GM08714 (cell line): ENCODE data around the gene MYL4.

ENCODE experiments used
- H3K4me3 ChIP-seq: fragments of 200-500 bp; sonication (Bioruptor generic); 2 replicates; pipeline ENCODE4 v1.5.1; 2014; ENCODE audit warnings: mild to moderate bottlenecking, low read length, inconsistent platforms
- ZNF274 ChIP-seq: IDR thresholded peaks from 2 replicates; pipeline ENCODE4 v1.6.1; 2012; ENCODE audit warnings: mild to moderate bottlenecking, low read depth, low read length

MYL4 gene

DNA sequence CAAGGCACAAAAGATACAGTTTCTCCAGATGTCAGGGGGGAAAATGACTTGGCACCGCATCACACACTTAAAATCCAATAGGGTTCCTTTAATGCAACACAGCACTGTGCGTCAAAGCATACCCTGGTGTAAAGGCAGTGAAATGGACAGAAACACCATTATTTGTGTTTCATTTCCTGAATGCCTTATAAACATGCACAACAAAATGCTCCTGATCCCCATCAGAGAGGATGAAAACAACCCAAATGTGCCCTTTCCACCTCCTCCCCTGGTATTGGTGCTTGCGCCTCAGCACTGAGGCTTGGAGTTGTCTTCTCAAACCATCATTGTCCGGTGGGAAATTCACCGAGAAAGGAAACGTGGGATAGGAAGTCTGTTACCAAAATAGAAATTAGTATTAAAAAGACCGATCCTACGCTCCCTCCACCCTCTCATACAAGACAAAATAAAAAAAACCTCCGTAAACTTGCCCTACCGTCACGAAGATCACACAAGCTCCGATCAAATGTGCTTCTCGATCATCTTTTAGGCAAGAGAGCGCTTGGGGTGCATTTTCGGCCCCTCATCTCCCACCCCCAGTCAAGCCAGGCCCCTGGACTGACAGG, 20.8 kb upstream of the MYL4 start:
- peak overlapping the region; percentile 99 for H3K4me3 ChIP-seq
- no peak for TF ChIP-seq ZNF274

DNA sequence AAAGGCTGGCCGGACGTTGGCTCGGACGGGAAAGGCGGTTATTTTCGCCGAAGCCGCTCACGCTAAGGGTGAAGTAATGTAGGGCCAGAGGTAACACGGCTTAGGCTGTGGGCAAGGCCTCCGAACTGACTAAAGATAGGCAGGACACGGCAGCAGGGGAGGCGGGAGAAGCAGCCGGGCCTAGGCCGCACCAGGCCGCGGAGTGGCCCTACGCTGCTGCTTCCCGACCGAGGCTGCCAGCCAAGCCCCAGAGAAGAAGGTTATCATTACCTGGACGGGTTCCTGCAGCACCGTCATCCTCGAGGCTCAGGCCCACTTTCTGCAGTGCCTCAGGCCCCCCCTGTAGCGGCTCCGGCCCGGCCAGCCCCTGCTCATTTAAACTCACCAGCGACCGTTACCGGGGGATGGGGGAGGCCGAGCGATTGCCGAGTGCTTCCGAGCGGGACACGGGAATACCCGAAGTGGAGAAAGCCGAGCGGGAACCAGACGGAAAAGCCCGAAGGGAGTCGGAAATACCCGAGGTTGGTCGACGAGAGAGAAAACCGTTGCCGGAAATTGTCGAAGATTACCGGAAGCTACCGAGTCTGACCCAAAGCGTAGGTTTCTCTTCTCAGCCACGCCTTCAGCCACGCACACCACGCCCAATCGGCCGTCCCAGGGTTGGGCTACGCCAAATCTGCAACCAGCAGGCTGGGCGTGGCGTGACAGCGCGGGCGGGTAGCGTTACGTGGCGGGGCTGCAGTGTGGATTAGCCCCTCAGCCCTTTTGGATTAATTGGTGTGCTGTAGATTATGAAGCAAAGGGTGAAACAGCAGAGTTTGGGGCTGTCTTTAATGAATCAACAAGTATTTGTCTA, 20.0 kb upstream of the MYL4 start, which contains the start of gene CDC27:
Gene CDC27, minus strand, starts transcription at position 420 of the 856 bp plus-strand sequence. Its CDS starts 123 bp downstream, at position 297.
- peak within 1 kb of the TSS; percentile 99 for H3K4me3 ChIP-seq
- no peak for TF ChIP-seq ZNF274

DNA sequence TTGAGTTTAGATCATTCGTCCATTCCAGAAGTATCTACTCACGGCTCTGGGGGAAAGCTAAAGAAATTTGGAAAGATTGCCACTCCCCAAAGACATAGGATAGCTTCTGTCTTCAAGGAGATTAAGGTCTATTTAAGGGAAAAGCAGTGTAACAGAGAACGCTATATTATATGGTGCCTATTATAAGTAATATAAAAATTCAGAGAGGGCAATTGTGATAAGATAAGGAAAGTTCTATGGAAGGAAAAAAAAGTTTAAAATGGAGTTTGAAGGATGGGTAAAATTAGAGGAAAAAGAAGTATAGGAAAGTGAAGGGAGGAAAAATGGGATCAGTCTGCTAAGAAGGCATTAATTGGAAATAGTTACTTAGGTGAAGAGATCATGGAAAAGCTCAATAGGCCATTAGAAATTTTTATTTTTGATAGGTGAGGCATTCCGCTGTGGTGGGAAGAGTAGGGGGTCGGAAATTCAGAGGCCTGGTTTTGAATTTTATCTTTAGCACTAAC, 19.4 kb upstream of the MYL4 start:
- TF ChIP-seq ZNF274, result no peak
- H3K4me3 ChIP-seq, result peak overlapping the region; percentile 44

DNA sequence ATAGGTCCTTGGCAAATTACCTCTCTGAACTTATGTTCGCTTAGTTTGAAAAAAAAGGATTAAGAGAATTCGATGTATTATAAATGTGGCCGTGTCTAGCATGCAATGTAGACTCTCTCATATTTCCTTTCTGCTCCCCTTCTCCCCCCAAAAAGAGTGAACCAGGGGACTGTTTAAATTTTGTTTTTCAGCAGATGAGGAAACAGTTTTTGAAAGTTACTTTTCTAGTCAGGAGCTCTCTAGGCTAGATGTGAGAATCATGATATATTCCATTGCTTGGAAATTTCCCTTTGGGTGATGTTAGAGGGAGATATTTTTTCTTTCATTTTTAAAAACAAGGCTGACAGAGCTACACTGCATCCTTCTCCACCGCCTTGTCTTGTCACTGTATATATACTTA, 18.9 kb upstream of the MYL4 start:
- no peak overlapping the region for H3K4me3 ChIP-seq
- no peak for TF ChIP-seq ZNF274

DNA sequence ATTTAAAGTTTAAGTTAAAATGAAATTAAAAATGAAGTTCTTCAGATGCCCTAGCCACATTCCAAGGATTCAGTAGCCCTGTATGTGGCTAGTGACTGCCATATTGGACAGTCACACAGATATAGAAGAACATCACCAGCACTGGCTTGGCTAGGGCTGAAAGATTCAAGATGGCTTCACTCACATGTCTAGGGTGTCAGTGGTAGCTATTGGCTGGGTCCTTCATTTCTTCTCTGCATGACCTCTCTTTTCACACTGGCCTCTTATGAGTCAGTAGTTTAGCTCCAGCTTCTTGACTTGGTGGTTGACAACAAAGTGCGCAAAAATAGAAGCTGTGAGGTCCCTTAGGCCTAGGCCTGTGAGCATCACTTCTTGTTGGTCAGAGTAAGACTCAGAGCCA, 18.4 kb upstream of the MYL4 start:
- no peak for TF ChIP-seq ZNF274
- no peak overlapping the region for H3K4me3 ChIP-seq

DNA sequence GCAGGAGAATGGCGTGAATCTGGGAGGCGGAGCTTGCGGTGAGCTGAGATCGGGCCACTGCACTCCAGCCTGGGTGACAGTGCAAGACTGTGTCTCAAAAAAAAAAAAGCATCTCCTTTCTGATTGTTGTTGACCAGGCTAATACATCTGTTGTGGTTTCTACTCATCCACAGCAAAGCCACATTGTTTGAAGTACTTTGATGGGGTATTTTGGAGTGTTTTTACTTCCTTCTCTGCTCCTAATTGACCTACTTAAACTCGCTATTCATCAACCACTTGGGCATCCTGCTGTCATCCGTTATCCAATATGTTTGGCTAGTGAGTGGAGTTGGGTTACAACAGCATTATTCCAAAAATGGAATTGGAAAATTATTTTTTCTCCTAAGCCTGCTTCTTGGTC, 16.6 kb upstream of the MYL4 start:
- no peak for TF ChIP-seq ZNF274

DNA sequence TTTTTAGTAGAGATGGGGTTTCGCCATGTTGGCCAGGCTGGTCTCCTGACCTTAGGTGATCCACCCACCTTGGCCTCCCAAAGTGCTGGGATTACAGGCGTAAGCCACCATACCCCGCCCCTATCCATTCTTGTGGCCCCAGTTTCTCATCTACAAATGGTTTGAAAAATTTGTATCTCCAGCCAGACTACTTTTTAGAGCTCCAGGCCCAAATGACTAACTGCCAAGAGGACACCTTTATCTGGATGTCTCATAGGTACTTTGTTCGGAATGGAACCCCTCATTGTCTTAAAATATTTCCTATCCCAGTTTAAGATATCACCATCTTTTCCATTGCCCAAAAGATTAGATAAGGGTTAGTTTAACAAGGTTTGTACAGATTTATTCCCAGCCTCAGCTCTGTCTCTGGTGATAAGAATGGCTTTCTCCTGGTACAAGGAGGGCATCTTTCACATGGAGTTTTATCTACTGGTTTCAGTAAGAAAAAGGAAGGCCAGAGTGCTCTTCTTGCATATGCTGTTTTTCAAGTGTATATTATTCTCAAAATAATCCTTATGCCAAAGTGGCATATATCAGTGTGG, 15.1 kb upstream of the MYL4 start:
- no peak overlapping the region for H3K4me3 ChIP-seq
- no peak for TF ChIP-seq ZNF274

More for the DNA sequence above, 16.6 kb upstream of the MYL4 start:
- no peak overlapping the region for H3K4me3 ChIP-seq

DNA sequence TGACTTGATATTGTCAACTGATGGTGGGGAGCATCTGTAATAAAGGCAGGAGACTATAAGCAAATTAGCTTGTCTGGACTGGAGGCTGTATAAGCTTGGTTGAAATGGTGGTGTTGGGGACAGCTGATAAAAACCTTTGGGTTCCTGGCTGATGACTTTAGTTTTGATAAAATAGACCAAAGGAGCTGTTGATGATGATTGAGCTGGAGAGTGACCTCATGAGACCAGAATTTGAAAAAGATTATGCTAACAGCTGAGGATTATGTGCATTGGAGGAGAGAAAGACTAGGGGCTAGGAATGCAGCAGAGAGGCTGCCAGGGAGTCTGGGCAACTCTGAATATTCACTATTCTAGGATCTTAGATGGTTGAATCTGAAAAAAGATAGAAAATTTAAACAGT, 11.3 kb upstream of the MYL4 start:
- TF ChIP-seq ZNF274, result no peak
- no peak overlapping the region for H3K4me3 ChIP-seq

DNA sequence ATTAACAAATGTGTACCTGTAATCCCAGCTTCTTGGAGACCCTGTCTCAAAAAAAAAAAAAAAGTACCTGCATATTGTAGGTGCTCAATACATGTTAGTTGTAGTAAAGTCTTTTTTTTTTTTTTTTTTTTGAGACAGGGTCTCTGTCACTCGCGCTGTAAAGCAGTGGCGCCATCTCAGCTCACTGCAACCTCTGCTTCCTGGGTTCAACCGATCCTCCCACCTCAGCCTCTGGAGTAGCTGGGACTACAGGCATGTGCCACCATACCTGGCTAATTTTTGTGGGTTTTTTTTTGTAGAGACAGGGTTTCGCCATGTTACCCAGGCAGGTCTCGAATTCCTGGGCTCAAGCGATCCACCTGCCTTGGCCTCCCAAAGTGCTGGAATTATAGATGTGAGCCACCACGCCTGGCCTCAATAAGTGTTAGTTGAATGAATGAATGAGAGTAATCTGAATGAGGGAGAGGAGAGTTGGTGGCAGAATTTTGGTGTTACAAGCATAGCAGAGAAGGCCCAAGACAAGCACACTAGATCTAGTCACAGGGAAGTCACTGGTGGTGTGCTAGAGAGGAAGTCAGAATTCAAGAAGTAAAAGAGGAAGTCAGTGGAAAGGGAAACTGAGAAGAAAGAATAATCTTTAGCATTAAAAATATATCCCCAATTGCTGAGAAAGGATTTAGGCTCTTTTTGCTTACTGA, 9.4 kb upstream of the MYL4 start:
- TF ChIP-seq ZNF274, result no peak
- peak overlapping the region; percentile 29; the same call in 1 of the 2 replicates for H3K4me3 ChIP-seq

DNA sequence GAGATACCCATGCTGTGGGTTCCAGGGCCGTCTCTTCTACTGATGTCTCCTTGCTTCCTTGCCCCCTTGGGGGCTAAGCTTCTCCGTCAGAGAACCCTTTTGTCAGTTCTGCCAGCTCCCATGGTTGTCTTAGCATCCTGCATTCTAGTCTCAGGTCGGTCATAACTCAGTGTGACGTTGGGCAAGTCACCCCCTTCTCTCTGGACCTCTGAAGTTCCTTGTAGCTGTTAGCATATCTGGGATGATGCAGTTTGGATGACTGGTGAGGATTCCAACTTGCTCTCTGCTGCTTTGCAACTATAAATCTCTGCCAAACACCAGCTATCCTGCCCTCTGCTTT, 8.9 kb upstream of the MYL4 start:
- no peak for TF ChIP-seq ZNF274
- peak overlapping the region; percentile 29; the same call in 1 of the 2 replicates for H3K4me3 ChIP-seq

DNA sequence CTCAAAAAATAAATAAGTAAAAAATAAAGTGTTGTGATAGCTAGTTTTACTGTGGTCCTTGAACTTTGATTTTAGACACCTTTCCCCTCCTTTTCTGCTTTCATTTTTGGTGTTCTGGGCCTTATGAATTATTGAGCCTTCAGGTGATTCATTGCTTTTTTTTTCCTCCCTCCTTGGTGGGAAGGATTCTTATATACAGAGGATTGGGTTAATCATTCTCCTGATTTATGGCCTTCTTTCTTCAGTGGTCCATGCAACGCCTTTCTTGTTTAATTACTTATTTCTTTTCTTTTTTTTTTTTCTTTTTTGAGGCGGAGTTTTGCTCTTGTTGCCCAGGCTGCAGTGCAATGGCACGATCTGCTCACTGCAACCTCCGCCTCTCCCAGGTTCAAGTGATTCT, 8.0 kb upstream of the MYL4 start:
- no peak overlapping the region for H3K4me3 ChIP-seq
- no peak for TF ChIP-seq ZNF274

DNA sequence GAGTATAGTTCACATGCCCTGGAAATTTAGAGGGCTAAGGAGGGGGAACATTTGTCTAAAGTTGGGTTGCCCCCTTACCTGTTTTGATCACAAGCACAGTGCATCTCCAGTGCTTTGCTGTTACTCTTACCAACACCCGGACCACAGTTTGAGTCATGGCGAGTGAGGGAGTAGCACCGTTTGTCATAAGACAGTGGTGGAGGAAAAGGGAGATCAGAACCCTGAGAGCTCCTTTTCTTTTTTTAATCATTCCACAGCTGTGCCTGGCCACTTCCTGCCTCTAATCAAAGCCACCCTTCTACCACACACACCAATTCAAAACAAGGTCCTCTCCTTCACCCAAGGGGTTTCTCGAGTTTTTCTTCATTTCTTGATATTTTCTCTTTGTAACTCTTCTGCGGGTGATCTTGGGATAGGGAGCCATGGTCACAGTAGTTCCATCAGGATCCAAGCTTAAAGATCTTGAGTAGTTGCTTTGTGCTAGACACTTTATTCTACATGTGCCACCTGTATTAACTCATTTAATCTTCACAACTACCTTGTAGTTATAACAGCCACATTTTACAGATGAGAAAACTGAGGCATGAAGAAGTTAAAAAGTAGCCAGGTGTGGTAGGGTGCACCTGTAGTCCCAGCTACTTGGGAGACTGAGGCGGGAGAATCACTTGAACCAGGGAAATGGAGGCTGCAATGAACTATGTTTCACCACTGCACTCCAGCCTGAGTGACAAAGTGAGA, 5.0 kb upstream of the MYL4 start:
- peak overlapping the region; percentile 34; the same call in 1 of the 2 replicates for H3K4me3 ChIP-seq
- no peak for TF ChIP-seq ZNF274

DNA sequence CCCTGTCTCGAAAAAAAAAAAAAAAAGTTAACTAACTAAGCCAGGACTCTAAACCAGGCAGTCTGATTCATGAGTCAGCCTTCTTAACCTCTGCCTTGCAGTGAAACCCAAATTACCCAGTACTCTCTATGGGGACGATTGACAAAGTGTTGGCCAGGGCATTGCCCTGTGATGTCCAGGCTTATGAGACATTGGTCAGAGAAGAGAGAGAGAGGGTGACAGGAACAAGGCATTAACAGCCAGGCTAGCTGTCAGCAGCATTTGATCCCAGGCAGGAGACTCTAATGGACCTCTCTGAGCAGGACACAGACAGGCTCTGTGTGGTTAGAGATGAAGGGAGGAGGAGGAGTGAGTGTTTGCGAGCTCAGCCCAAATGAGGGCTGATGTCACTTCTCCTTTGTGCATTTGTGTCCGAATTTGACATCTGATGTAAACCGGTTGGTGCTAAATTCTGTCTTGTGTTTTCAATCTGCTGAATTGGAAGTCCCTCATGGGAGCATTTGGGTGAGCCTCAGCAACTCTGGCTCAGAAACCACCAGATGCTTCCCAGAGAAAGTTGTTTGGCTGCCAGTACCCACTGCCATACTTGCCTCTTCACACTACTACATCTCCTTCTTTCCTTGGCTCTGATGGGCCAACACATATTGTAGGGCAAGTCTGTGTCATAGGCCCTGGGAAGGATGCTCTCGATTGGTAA, 4.3 kb upstream of the MYL4 start:
- TF ChIP-seq ZNF274, result no peak
- H3K4me3 ChIP-seq, result peak overlapping the region; percentile 52; the same call in 1 of the 2 replicates

DNA sequence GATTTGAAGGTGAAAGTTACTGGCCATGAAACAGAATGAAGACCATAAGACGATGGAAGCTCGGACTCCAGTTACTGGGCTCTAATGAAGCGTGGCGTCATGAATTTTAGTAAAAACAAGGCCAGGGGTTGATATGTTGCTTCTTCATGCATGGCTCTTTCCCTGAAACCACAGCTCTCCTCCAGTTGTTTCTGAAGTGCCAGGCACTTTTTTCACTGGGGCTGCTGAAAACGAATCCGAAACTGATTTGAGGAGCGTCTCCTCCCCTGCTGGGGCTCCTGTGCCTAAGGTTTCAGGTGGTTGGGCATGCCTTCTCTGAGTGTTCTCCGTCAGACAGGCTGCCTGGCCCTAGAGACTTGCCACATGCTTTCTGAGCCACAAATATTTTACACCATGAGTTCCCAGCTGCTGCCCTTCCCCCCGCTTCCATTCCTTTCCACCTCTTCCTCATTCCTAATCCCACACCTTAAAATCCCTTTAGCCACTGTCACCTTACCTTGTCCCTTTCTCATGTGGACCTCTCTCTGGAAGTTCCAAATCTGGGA, 3.7 kb upstream of the MYL4 start:
- no peak for TF ChIP-seq ZNF274
- H3K4me3 ChIP-seq, result peak overlapping the region; percentile 52; the same call in 1 of the 2 replicates
